ENCODE data around the gene DHRS11. TPM values are rescaled to one million over a fixed set of nuclear protein-coding genes. Genes with fewer than 3 reads are reported as not detected.

The DHRS11 gene
- total RNA-seq, 2 experiments from 2014 or later: 7.2 to 13.9 TPM

DNA sequence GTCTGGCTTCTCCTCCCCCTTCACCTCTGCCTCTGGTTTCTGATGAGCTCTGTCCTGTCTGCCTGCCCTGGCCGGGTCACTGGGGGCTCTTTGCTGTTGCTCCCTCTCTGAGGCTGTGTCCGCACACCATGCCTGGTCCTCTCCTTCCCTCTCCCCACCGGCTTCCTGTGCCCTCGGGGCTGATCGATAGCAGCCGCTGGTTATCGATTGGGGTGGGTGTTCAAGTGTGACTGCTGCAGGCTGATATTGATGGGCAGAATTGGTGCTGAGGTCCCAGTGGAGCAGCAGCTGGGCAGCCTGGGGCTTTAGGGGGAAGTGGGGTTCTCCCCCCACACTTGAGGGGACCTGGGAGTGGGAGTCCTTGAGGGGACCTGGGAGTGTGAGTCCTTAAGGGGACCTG is 26.1 kb downstream of the DHRS11 start:
- Histone ChIP-seq H3K36me3 (ENCODE audit: insufficient read depth, low read length) (no peaks in the 10 kb centered on the region), H3K9me3 (ENCODE audit: low read length) (no peaks in the 10 kb centered on the region), H3K4me1 (ENCODE audit: insufficient read depth, low read length, poor library complexity, severe bottlenecking) (no peaks in the 10 kb centered on the region), H3K27ac (ENCODE audit: low read depth, low read length, poor library complexity, severe bottlenecking) (no peak overlapping the region), H2AFZ (ENCODE audit: low read length) (no peak overlapping the region), H3K4me2 (ENCODE audit: low read length) (no peak overlapping the region), H3K79me2 (ENCODE audit: insufficient read depth, low read depth, low read length) (no peaks in the 10 kb centered on the region), H3K9me2 (ENCODE audit: insufficient read depth, low read length) (no peaks in the 10 kb centered on the region), H4K20me1 (ENCODE audit: insufficient read depth, low read length) (no peaks in the 10 kb centered on the region), H3K4me3 (ENCODE audit: low read depth, low read length, poor library complexity, severe bottlenecking) (no peak overlapping the region)
- POLR2A ChIA-PET: interaction anchor here (0.5 kb wide), 1 partner anchor 95 kb away, joined by 6 read pairs; no protein-coding TSS in a partner anchor
- BruUV-seq (replicated peaks): no TSS peak
- no peak for DNase-seq (ENCODE audit: low spot score)
- TF ChIP-seq EZH2phosphoT487 (IDR thresholded peaks at IDR 0.05; ENCODE audit: borderline replicate concordance, low read depth, low read length): no peak
- TF ChIP-seq, protein P1, sequence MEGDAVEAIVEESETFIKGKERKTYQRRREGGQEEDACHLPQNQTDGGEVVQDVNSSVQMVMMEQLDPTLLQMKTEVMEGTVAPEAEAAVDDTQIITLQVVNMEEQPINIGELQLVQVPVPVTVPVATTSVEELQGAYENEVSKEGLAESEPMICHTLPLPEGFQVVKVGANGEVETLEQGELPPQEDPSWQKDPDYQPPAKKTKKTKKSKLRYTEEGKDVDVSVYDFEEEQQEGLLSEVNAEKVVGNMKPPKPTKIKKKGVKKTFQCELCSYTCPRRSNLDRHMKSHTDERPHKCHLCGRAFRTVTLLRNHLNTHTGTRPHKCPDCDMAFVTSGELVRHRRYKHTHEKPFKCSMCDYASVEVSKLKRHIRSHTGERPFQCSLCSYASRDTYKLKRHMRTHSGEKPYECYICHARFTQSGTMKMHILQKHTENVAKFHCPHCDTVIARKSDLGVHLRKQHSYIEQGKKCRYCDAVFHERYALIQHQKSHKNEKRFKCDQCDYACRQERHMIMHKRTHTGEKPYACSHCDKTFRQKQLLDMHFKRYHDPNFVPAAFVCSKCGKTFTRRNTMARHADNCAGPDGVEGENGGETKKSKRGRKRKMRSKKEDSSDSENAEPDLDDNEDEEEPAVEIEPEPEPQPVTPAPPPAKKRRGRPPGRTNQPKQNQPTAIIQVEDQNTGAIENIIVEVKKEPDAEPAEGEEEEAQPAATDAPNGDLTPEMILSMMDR (conservative IDR thresholded peaks at IDR 0.05; ENCODE audit: low read length): no peak
- CTCF ChIA-PET (ENCODE audit: unreplicated experiment): no interaction called here
- intact Hi-C loops (cut with micrococcal nuclease; ENCODE audit: unreplicated experiment): no loop called here

DNA sequence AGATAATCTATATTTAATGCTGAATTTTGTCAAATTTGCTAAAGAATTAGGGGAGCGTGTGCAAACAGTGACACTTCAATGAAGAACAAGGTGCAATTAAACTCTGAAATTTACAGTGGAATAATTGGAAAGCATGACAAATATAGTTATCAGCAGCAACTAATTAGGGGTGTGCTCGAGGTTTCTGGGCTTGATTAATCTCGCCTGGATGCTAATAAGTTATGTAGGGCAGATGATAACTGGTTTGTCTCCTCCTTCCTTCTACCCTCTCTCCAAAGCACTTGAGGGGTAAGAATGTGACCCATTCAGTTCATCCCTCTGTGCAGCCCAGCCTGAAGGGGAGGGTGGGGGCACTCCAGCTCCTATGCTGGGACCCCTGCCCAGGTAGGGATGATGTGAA is 31.6 kb downstream of the DHRS11 start:
- Histone ChIP-seq H3K4me1 (ENCODE audit: insufficient read depth, low read length, poor library complexity, severe bottlenecking) (no peaks in the 10 kb centered on the region), H3K79me2 (ENCODE audit: insufficient read depth, low read depth, low read length) (no peaks in the 10 kb centered on the region), H3K9me2 (ENCODE audit: insufficient read depth, low read length) (no peaks in the 10 kb centered on the region), H3K4me3 (ENCODE audit: low read depth, low read length, poor library complexity, severe bottlenecking) (no peak overlapping the region), H3K4me2 (ENCODE audit: low read length) (no peak overlapping the region), H3K36me3 (ENCODE audit: insufficient read depth, low read length) (no peaks in the 10 kb centered on the region), H3K27ac (ENCODE audit: low read depth, low read length, poor library complexity, severe bottlenecking) (no peak overlapping the region), H2AFZ (ENCODE audit: low read length) (no peak overlapping the region), H3K9me3 (ENCODE audit: low read length) (no peaks in the 10 kb centered on the region), H4K20me1 (ENCODE audit: insufficient read depth, low read length) (no peaks in the 10 kb centered on the region)
- POLR2A ChIA-PET: no interaction called here
- TF ChIP-seq EZH2phosphoT487 (IDR thresholded peaks at IDR 0.05; ENCODE audit: borderline replicate concordance, low read depth, low read length): no peak
- TF ChIP-seq, protein P1 (conservative IDR thresholded peaks at IDR 0.05; ENCODE audit: low read length): no peak
- intact Hi-C loops (cut with micrococcal nuclease; ENCODE audit: unreplicated experiment): no loop called here
- CTCF ChIA-PET (ENCODE audit: unreplicated experiment): no interaction called here
- no TSS peak for BruUV-seq (replicated peaks)
- no peak for DNase-seq (ENCODE audit: low spot score)

DNA sequence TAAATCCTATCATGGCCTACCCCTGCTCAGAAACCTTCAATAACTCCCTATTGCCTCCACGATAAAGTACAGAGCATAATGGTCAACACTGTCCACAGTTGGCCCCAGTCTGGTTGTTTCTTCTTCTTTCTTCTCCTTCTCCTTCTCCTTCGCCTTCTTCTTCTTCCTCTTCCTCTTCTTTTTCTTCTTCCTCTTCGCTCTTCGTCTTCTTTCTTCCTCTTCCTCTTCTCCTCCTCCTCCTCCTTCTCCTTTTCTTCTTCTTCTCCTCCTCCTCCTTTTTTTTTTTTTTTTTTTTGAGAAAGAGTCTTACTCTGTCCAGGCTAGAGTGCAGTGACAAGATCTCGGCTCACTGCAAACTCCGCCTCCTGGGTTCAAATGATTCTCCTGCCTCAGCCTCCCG is 33.5 kb downstream of the DHRS11 start:
- H3K9me2 ChIP-seq (ENCODE audit: insufficient read depth, low read length): no peaks in the 10 kb centered on the region
- no peaks in the 10 kb centered on the region for H3K79me2 ChIP-seq (ENCODE audit: insufficient read depth, low read depth, low read length)
- H3K36me3 ChIP-seq (ENCODE audit: insufficient read depth, low read length): no peaks in the 10 kb centered on the region
- POLR2A ChIA-PET: no interaction called here
- intact Hi-C loops (cut with micrococcal nuclease; ENCODE audit: unreplicated experiment): loop anchor here (5.0 kb wide), 2 partner anchors 82 to 132 kb away; no protein-coding TSS in a partner anchor
- H2AFZ ChIP-seq (ENCODE audit: low read length): no peak overlapping the region
- TF ChIP-seq EZH2phosphoT487 (IDR thresholded peaks at IDR 0.05; ENCODE audit: borderline replicate concordance, low read depth, low read length): no peak
- TF ChIP-seq, protein P1 (conservative IDR thresholded peaks at IDR 0.05; ENCODE audit: low read length): no peak
- H3K4me1 ChIP-seq (ENCODE audit: insufficient read depth, low read length, poor library complexity, severe bottlenecking): no peaks in the 10 kb centered on the region
- BruUV-seq (replicated peaks): no TSS peak
- H4K20me1 ChIP-seq (ENCODE audit: insufficient read depth, low read length): no peaks in the 10 kb centered on the region
- H3K27ac ChIP-seq (ENCODE audit: low read depth, low read length, poor library complexity, severe bottlenecking): no peak overlapping the region
- no peak overlapping the region for H3K4me3 ChIP-seq (ENCODE audit: low read depth, low read length, poor library complexity, severe bottlenecking)
- no peak for DNase-seq (ENCODE audit: low spot score)
- H3K4me2 ChIP-seq (ENCODE audit: low read length): no peak overlapping the region
- no peaks in the 10 kb centered on the region for H3K9me3 ChIP-seq (ENCODE audit: low read length)
- CTCF ChIA-PET (ENCODE audit: unreplicated experiment): no interaction called here
